Type B pancreatic cell (in vitro differentiated cells): ENCODE results near the gene CACNG8. TPM values are rescaled to one million over a fixed set of nuclear protein-coding genes. Genes with fewer than 3 reads are reported as not detected.
A peak's percentile ranks its signal among the peaks of the same experiment; 100 is the strongest.

ENCODE experiments used
- DNase-seq: peaks from one replicate; pipeline ENCODE4 v3.0.0; 2021; ENCODE audit warnings: mixed read lengths; ENCODE audit not compliant: unreplicated experiment; ENCODE audit errors: extremely low spot score
- H3K27ac Mint-ChIP-seq: 2 replicates; pipeline ENCODE4 v1.8.0; 2021; ENCODE audit warnings: mild to moderate bottlenecking, mixed read lengths
- H3K27me3 Mint-ChIP-seq: 2 replicates; pipeline ENCODE4 v1.8.0; 2021; ENCODE audit warnings: mixed read lengths
- H3K36me3 Mint-ChIP-seq: 2 replicates; pipeline ENCODE4 v1.8.0; 2021; ENCODE audit warnings: mixed read lengths
- H3K4me1 Mint-ChIP-seq: one replicate; pipeline ENCODE4 v1.8.0; 2021; ENCODE audit warnings: mixed read lengths; ENCODE audit not compliant: unreplicated experiment
- H3K4me3 Mint-ChIP-seq: 2 replicates; pipeline ENCODE4 v1.8.0; 2021; ENCODE audit warnings: mild to moderate bottlenecking, mixed read lengths
- H3K9me3 Mint-ChIP-seq: 2 replicates; pipeline ENCODE4 v1.8.0; 2021; ENCODE audit warnings: mixed read lengths
- total RNA-seq: library from RNA; stranded (reverse); gene quantifications from 2 replicates; pipeline ENCODE4 v1.2.1, GENCODE V29; 2021; ENCODE audit warnings: low replicate concordance
- TF ChIP-seq, protein P1 (sequence below): fragments of 200-600 bp; sonication (generic); conservative IDR thresholded peaks from 2 replicates; pipeline ENCODE4 v1.5.0; 2021; ENCODE audit warnings: antibody characterized with exemption, mild to moderate bottlenecking

Gene CACNG8
- total RNA-seq, 1 donor from 2014 or later, result 0.97 TPM

DNA sequence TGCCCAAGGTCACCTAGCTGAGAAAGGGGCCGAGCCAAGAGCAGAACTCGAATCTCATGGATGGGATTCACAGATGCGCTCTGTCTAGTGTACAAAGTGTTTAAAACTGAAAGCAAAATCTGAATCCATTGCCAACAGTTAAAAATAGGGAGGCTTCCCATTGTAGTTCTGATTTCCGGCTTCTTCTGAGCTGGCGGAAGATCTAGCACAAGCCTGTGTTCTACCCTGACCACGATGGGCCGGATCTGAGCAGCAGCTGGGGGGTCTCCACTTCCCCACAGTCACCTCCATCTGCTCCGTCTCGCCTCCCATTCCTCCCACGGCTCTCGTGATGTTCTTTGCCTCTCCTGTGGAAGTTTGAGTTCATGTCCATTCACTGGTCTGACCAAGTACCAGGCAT, 2.4 kb downstream of the CACNG8 start:
- Mint-ChIP-seq H3K9me3 (no peaks in the 10 kb centered on the region), H3K4me1 (peaks cover 4% of the 10 kb centered on the region), H3K4me3 (no peak overlapping the region), H3K36me3 (peaks cover 4% of the 10 kb centered on the region), H3K27me3 (peaks cover 67% of the 10 kb centered on the region), H3K27ac (no peak overlapping the region)
- TF ChIP-seq, protein P1, sequence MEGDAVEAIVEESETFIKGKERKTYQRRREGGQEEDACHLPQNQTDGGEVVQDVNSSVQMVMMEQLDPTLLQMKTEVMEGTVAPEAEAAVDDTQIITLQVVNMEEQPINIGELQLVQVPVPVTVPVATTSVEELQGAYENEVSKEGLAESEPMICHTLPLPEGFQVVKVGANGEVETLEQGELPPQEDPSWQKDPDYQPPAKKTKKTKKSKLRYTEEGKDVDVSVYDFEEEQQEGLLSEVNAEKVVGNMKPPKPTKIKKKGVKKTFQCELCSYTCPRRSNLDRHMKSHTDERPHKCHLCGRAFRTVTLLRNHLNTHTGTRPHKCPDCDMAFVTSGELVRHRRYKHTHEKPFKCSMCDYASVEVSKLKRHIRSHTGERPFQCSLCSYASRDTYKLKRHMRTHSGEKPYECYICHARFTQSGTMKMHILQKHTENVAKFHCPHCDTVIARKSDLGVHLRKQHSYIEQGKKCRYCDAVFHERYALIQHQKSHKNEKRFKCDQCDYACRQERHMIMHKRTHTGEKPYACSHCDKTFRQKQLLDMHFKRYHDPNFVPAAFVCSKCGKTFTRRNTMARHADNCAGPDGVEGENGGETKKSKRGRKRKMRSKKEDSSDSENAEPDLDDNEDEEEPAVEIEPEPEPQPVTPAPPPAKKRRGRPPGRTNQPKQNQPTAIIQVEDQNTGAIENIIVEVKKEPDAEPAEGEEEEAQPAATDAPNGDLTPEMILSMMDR, result no peak
- DNase-seq, result no peak

DNA sequence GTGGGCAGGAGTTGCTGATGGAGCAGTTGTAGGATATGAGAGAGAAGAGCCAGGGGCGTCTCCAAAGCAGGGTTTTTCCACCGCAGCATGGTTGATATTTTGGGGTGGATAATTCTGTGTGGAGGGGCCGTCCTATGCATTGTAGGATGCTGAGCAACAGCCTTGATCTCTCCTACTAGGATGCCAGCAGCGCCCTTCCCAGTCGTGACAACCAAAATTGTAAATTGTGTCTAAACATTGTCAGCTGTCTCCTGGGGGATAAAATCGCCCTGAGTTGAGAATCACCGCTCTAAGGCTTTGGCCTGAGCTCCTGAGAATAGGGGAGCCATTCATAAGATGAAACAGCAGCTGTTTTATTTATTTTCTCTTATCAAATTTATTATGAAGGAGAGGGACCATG, 4.2 kb downstream of the CACNG8 start:
- H3K9me3 Mint-ChIP-seq, result no peaks in the 10 kb centered on the region
- TF ChIP-seq, protein P1, result no peak
- peaks cover 53% of the 10 kb centered on the region for H3K27me3 Mint-ChIP-seq
- no peaks in the 10 kb centered on the region for H3K4me1 Mint-ChIP-seq
- no peak overlapping the region for H3K4me3 Mint-ChIP-seq
- H3K36me3 Mint-ChIP-seq, result no peaks in the 10 kb centered on the region
- H3K27ac Mint-ChIP-seq, result no peak overlapping the region
- no peak for DNase-seq

DNA sequence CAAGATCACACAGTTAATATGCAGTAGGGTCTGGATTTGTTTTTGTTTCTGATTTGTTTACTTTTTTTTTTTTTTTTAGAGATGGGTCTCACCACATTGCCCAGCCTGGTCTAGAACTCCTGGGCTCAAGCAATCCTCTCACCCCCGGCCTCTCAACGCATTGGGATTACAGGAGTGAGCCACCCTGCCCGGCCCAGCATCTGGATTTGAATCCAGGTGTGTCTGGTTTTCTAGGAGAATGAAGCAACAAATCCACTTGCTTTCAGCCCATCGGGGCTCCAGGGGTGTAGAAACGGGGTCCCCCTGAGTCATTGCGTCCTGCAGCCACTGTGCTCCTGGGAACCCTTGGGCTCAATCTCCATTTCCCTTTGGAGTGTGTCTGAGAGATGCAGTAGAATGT, 6.6 kb downstream of the CACNG8 start:
- TF ChIP-seq, protein P1, result no peak
- no peaks in the 10 kb centered on the region for H3K4me1 Mint-ChIP-seq
- no peaks in the 10 kb centered on the region for H3K36me3 Mint-ChIP-seq
- no peaks in the 10 kb centered on the region for H3K9me3 Mint-ChIP-seq
- H3K27ac Mint-ChIP-seq, result no peak overlapping the region
- H3K4me3 Mint-ChIP-seq, result no peak overlapping the region
- no peak for DNase-seq
- H3K27me3 Mint-ChIP-seq, result peaks cover 46% of the 10 kb centered on the region

DNA sequence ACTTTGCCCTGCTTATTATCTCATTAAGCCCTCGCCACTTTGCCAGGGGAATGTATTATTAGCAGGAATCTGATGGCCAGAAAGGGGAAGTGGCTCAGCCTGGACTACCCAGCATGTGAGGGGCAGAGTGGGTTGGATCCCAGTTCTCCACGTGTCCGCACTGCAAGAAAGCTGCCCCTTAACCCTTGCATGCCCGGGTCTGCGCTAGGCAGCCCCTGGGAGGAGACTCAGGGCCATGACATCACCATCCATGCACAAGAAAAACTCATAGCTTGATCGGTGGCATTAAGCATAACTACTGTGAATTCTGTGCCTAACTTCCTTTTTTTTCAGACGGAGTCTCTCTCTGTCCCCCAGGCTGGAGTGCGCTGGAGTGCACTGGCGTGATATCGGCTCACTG, 8.9 kb downstream of the CACNG8 start:
- Mint-ChIP-seq H3K4me3 (no peak overlapping the region), H3K27ac (no peak overlapping the region), H3K27me3 (peaks cover 34% of the 10 kb centered on the region), H3K36me3 (no peaks in the 10 kb centered on the region), H3K4me1 (no peaks in the 10 kb centered on the region), H3K9me3 (no peaks in the 10 kb centered on the region)
- TF ChIP-seq, protein P1, result no peak
- no peak for DNase-seq

DNA sequence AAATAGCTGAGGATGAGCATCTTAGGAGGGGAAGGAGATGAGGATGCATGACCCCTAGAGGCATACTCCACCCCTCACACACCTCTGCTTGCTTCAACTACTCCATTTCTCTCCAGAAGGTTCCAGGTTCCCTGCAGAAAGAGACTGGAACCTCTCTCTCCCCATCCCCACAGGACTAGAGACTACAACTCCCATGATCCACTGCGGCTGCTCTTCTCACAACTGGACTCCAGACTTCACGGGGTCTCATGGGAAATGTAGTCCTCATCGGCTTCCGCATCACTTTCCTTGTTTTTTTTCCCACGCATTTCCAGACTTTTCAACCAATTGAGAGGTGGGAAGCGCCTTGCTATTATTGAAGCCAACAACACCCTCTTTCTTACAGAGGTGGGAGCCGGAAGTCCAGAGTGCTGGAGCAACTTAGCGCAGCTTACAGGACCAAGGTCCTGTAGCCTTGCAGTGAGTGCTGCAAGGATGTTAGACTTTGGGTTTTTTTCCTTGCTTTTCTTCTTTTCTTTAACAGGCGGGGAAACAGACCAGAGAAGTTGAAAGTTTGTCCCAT, 14.8 kb downstream of the CACNG8 start:
- Mint-ChIP-seq H3K27ac (peak overlapping the region; percentile 34), H3K36me3 (peaks cover 10% of the 10 kb centered on the region), H3K27me3 (peaks cover 64% of the 10 kb centered on the region), H3K4me3 (peak overlapping the region; percentile 83), H3K4me1 (peaks cover 25% of the 10 kb centered on the region), H3K9me3 (peaks cover 15% of the 10 kb centered on the region)
- no peak for DNase-seq
- TF ChIP-seq, protein P1, result no peak
